HG03103 (cell line): ENCODE measurements around the gene RAD50.
A peak's percentile ranks its signal among the peaks of the same experiment; 100 is the strongest.
"Not testable (repeated sequence)": the region's sequence is repeated elsewhere in the genome, so short reads cannot be mapped to it uniquely, and the experiment has no call there.

Source experiments
- ATAC-seq: cut with Tn5 transposase; IDR thresholded peaks from one replicate; pipeline ENCODE4 v1.9.1; 2021; ENCODE audit warnings: low read depth; ENCODE audit not compliant: unreplicated experiment

RAD50 gene

GRCh38 chr5:132628814-132629213 lies 72.0 kb downstream of the RAD50 start:
- ATAC-seq = no peak

- ATAC-seq = peak; percentile 62
Observed at GRCh38 chr5:132629230-132629944, 72.6 kb downstream of the RAD50 start.

- not testable (repeated sequence) for ATAC-seq
Observed at GRCh38 chr5:132633587-132633986, 76.8 kb downstream of the RAD50 start.

GRCh38 chr5:132635873-132636272 lies 79.1 kb downstream of the RAD50 start:
- peak; percentile 37 for ATAC-seq

GRCh38 chr5:132637241-132637640 lies 80.5 kb downstream of the RAD50 start:
- no peak for ATAC-seq

GRCh38 chr5:132639706-132640130 lies 82.9 kb downstream of the RAD50 start:
- peak; percentile 59 for ATAC-seq

- no peak for ATAC-seq
Observed at GRCh38 chr5:132640613-132641012, 83.8 kb downstream of the RAD50 start.

- ATAC-seq = no peak
Observed at GRCh38 chr5:132641241-132641723, 84.5 kb downstream of the RAD50 start.

GRCh38 chr5:132641841-132642240 lies 85.1 kb downstream of the RAD50 start:
- no peak for ATAC-seq

GRCh38 chr5:132644177-132644576 lies 87.4 kb downstream of the RAD50 start:
- ATAC-seq = no peak

- no peak for ATAC-seq
Observed at GRCh38 chr5:132646583-132647266, 89.9 kb downstream of the RAD50 start.

- ATAC-seq = no peak
Observed at GRCh38 chr5:132647473-132647872, 90.7 kb downstream of the RAD50 start.

GRCh38 chr5:132648355-132648754 lies 91.6 kb downstream of the RAD50 start:
- ATAC-seq = no peak

GRCh38 chr5:132651838-132652469 lies 95.2 kb downstream of the RAD50 start:
- no peak for ATAC-seq

- ATAC-seq = no peak
Observed at GRCh38 chr5:132653716-132654115, 96.9 kb downstream of the RAD50 start.

GRCh38 chr5:132655821-132656773 lies 99.3 kb downstream of the RAD50 start:
- no peak for ATAC-seq

GRCh38 chr5:132656774-132657355 lies 100.1 kb downstream of the RAD50 start:
- ATAC-seq = no peak

GRCh38 chr5:132657676-132658380 lies 101.1 kb downstream of the RAD50 start, which contains the start of gene IL13:
Gene IL13 (plus strand): TSS chr5:132658173. CDS start chr5:132658187, 14 bp downstream.
- no peak for ATAC-seq
